Endothelial cell of umbilical vein (primary cell): ENCODE results near the gene SPAG16. TPM values are rescaled to one million over a fixed set of nuclear protein-coding genes. Genes with fewer than 3 reads are reported as not detected.

Experiments used
- BruUV-seq: library from RNA; stranded (reverse); fragments of 400-500 nt; replicated peaks from 2 replicates; lab custom pipeline; 2021; lab: Mats Ljungman, UMichigan
- CTCF ChIA-PET: fragments of 300-600, 350-600 bp; sonication (Branson Sonifier 250); formaldehyde crosslinking; loops from one replicate; lab custom pipeline; 2021; ENCODE audit warnings: antibody characterized with exemption, inconsistent platforms; lab: Charles Lee
- POLR2A ChIA-PET: fragments of 300-600, 350-600 bp; sonication (Branson Sonifier 250); formaldehyde crosslinking; loops from one replicate; lab custom pipeline; 2021; ENCODE audit warnings: antibody characterized with exemption, inconsistent platforms; lab: Charles Lee
- DNase-seq: peaks from one replicate; pipeline ENCODE4 v3.0.0-alpha.2; 2011; ENCODE audit warnings: low read depth, low spot score
- FAIRE-seq: peaks from 2 replicates; lab custom pipeline; 2011; peaks lifted over from hg19 to GRCh38; lab: Jason Lieb, UNC
- H2AFZ ChIP-seq: 2 replicates; pipeline ENCODE4 v1.6.0; 2012; ENCODE audit warnings: low read depth, low read length, control low read depth, inconsistent platforms
- H3K27ac ChIP-seq: 2 replicates; pipeline ENCODE4 v1.5.1; 2011; ENCODE audit warnings: low read depth, mild to moderate bottlenecking, control low read depth, low read length, moderate library complexity; ENCODE audit not compliant: insufficient read depth
- H3K27me3 ChIP-seq, 2 experiments: 2 replicates each; pipeline versions ENCODE4 v1.6.0 to v1.6.1; 2011; ENCODE audit warnings: low read length in 2 of 2, mixed read lengths in 1 of 2; ENCODE audit not compliant: control insufficient read depth in 2 of 2, insufficient read depth in 2 of 2
- H3K36me3 ChIP-seq, 2 experiments: 2 replicates in 1 of 2; 3 replicates in 1 of 2; pipeline ENCODE4 v1.5.1; 2011; ENCODE audit warnings: low read length in 2 of 2, mild to moderate bottlenecking in 1 of 2, moderate library complexity in 1 of 2; ENCODE audit not compliant: control insufficient read depth in 2 of 2, insufficient read depth in 2 of 2; ENCODE audit errors: extremely low read depth in 1 of 2
- H3K4me1 ChIP-seq: 3 replicates; pipeline ENCODE4 v1.5.1; 2011; ENCODE audit warnings: mild to moderate bottlenecking, low read length; ENCODE audit not compliant: control insufficient read depth, insufficient read depth; ENCODE audit errors: extremely low read depth
- H3K4me2 ChIP-seq: 2 replicates; pipeline ENCODE4 v1.6.1; 2011; ENCODE audit warnings: low read length, control low read depth, mixed read lengths; ENCODE audit not compliant: insufficient read depth
- H3K4me3 ChIP-seq, 3 experiments: fragments of 200-600 bp in 1 of 3; sonication (generic), shearing (Covaris generic) in 1 of 3; replicated peaks in 1 of 3; 2 replicates each; pipeline ENCODE4 v1.5.1; 2011 to 2016; ENCODE audit warnings: control low read depth in 3 of 3, low read length in 3 of 3, mild to moderate bottlenecking in 2 of 3, inconsistent platforms in 1 of 3, low read depth in 1 of 3, moderate library complexity in 1 of 3; ENCODE audit not compliant: insufficient read depth in 1 of 3
- H3K79me2 ChIP-seq: 2 replicates; pipeline ENCODE4 v1.6.0; 2012; ENCODE audit warnings: low read length, inconsistent platforms; ENCODE audit not compliant: control insufficient read depth, insufficient read depth
- H3K9ac ChIP-seq: replicated peaks from 2 replicates; pipeline ENCODE3; 2011; ENCODE audit warnings: low read length, control low read depth; ENCODE audit not compliant: insufficient read depth; ENCODE audit errors: extremely low read depth
- H3K9me1 ChIP-seq: replicated peaks from 3 replicates; pipeline ENCODE4 v1.6.0; 2011; ENCODE audit warnings: mild to moderate bottlenecking, low read length; ENCODE audit not compliant: control insufficient read depth, insufficient read depth; ENCODE audit errors: extremely low read depth
- H3K9me3 ChIP-seq: replicated peaks from 2 replicates; pipeline ENCODE4 v1.5.1; 2012; ENCODE audit warnings: low read length, inconsistent platforms; ENCODE audit not compliant: control insufficient read depth, insufficient read depth
- H4K20me1 ChIP-seq: replicated peaks from 2 replicates; pipeline ENCODE3; 2011; ENCODE audit warnings: mild to moderate bottlenecking, low read length; ENCODE audit not compliant: control insufficient read depth, insufficient read depth; ENCODE audit errors: extremely low read depth
- CTCF ChIP-seq, 2 donors: IDR thresholded peaks; 1 replicate in 1 of 2; 2 replicates in 1 of 2; pipeline ENCODE4 v1.5.1; 2011; ENCODE audit warnings: low read length in 2 of 2, mild to moderate bottlenecking in 2 of 2, moderate library complexity in 2 of 2, control low read depth in 1 of 2, inconsistent platforms in 1 of 2, low read depth in 1 of 2; ENCODE audit not compliant: insufficient read depth in 1 of 2; ENCODE audit errors: extremely low read depth in 1 of 2
- EZH2 ChIP-seq: IDR thresholded peaks from 2 replicates; pipeline ENCODE4 v1.6.1; 2012; ENCODE audit warnings: borderline replicate concordance, low read depth, mild to moderate bottlenecking, moderate library complexity, low read length, inconsistent platforms; ENCODE audit not compliant: severe bottlenecking
- FOS ChIP-seq: IDR thresholded peaks from 2 replicates; pipeline ENCODE4 v1.6.1; 2011; ENCODE audit warnings: mild to moderate bottlenecking, low read length, moderate library complexity, borderline replicate concordance; ENCODE audit not compliant: insufficient read depth
- GATA2 ChIP-seq: IDR thresholded peaks from 2 replicates; pipeline ENCODE4 v1.7.0; 2011; ENCODE audit warnings: low read depth, mild to moderate bottlenecking, moderate library complexity, mixed read lengths, low read length; ENCODE audit not compliant: insufficient read length, insufficient read depth
- JUN ChIP-seq: IDR thresholded peaks from 2 replicates; pipeline ENCODE4 v1.6.1; 2011; ENCODE audit warnings: borderline replicate concordance, low read depth; ENCODE audit not compliant: insufficient read length, insufficient read depth
- MAX ChIP-seq: IDR thresholded peaks from 2 replicates; pipeline ENCODE4 v1.6.1; 2011; ENCODE audit not compliant: insufficient read depth, insufficient read length
- MYC ChIP-seq: IDR thresholded peaks from one replicate; pipeline ENCODE4 v1.6.1; 2011; ENCODE audit warnings: mild to moderate bottlenecking, low read depth, low read length
- POLR2A ChIP-seq: IDR thresholded peaks from 2 replicates; pipeline ENCODE4 v1.6.1; 2012; ENCODE audit warnings: low read depth, mild to moderate bottlenecking, control low read depth, low read length
- POLR2AphosphoS5 ChIP-seq: IDR thresholded peaks from 2 replicates; pipeline ENCODE4 v1.6.1; 2012; ENCODE audit warnings: low read depth, mild to moderate bottlenecking, control low read depth, low read length, moderate library complexity; ENCODE audit not compliant: insufficient read depth
- dilution Hi-C: fragments of 300-500 bp; cut with MboI; formaldehyde crosslinking; loops from one replicate; pipeline ENCODE4 v1.15.0; 2019; ENCODE audit warnings: low sequenced_read_pairs; ENCODE audit not compliant: extremely low pct_ligation_motif_present
- intact Hi-C: fragments of 100-400 bp; cut with micrococcal nuclease; formaldehyde crosslinking; loops from one replicate; pipeline ENCODE4 v1.10.0; 2022
- polyA plus RNA-seq, 4 experiments: library from polyadenylated mRNA; depleted of rRNA in 3 of 4; stranded (reverse) in 3 of 4; unstranded in 1 of 4; fragments of >200 nt; gene quantifications; 2 replicates each; pipeline versions ENCODE4 v1.2.1 to v1.2.3, GENCODE V29; 2011 to 2012; ENCODE audit warnings: missing spikeins in 1 of 4
- total RNA-seq: library from RNA; stranded (reverse); gene quantifications from 2 replicates; pipeline ENCODE4 v1.2.3, GENCODE V29; 2021

SPAG16 gene
- total and polyA plus RNA-seq, 2 donors (not counting 3 experiments of a cell fraction or from before 2014, with no cell fraction given), result 4.0 to 7.7 TPM

GRCh38 chr2:214196260-214196659, 912.0 kb downstream of the SPAG16 start:
- TF ChIP-seq CTCF (IDR thresholded peaks at IDR 0.05; ENCODE audit: extremely low read depth in 1 of 2, insufficient read depth in 1 of 2, low read depth in 1 of 2, low read length in 2 of 2) (no peak), POLR2A (no peak), FOS (no peak), MYC (no peak), MAX (no peak), JUN (no peak), EZH2 (no peak), POLR2AphosphoS5 (no peak), GATA2 (no peak)
- Histone ChIP-seq H3K9me1 (no peaks in the 10 kb centered on the region), H3K4me3 (no peak overlapping the region), H3K79me2 (no peaks in the 10 kb centered on the region), H2AFZ (no peak overlapping the region), H4K20me1 (no peaks in the 10 kb centered on the region), H3K36me3 (no peaks in the 10 kb centered on the region), H3K27ac (no peak overlapping the region), H3K4me1 (no peaks in the 10 kb centered on the region), H3K9me3 (no peaks in the 10 kb centered on the region), H3K9ac (no peak overlapping the region), H3K4me2 (no peak overlapping the region), H3K27me3 (no peaks in the 10 kb centered on the region)
- ChIA-PET CTCF (no interaction called here), POLR2A (no interaction called here)
- no peak for FAIRE-seq
- intact Hi-C loops, result no loop called here
- no peak for DNase-seq
- dilution Hi-C loops, result no loop called here
- BruUV-seq, result no TSS peak
